GM12801 (cell line): ENCODE data around the gene SEL1L3.

Experiments
- CTCF ChIP-seq: IDR thresholded peaks from one replicate; pipeline ENCODE4 v1.5.1; 2011; ENCODE audit warnings: control low read depth; ENCODE audit not compliant: insufficient read length; ENCODE audit errors: extremely low read depth

SEL1L3 gene

GRCh38 chr4:25865586-25865985, 2.8 kb upstream of the SEL1L3 start:
- TF ChIP-seq CTCF = no peak

GRCh38 chr4:25863831-25864418, 1.1 kb upstream of the SEL1L3 start:
- no peak for TF ChIP-seq CTCF

- no peak for TF ChIP-seq CTCF
Measured at GRCh38 chr4:25863347-25863784, 578 bp upstream of the SEL1L3 start.

- TF ChIP-seq CTCF = no peak
Measured at GRCh38 chr4:25861951-25862410, 807 bp downstream of the SEL1L3 start.

- no peak for TF ChIP-seq CTCF
Measured at GRCh38 chr4:25861280-25861950, 1.4 kb downstream of the SEL1L3 start.

GRCh38 chr4:25860586-25861279, 2.1 kb downstream of the SEL1L3 start:
- TF ChIP-seq CTCF = no peak

- no peak for TF ChIP-seq CTCF
Measured at GRCh38 chr4:25859429-25860148, 3.2 kb downstream of the SEL1L3 start.
